GM18508 (cell line): Measurements from ENCODE around the gene SPRR2E.
"Not testable (repeated sequence)": the region's sequence is repeated elsewhere in the genome, so short reads cannot be mapped to it uniquely, and the experiment has no call there.

ENCODE experiments used
- ATAC-seq: cut with Tn5 transposase; IDR thresholded peaks from one replicate; pipeline ENCODE4 v1.9.1; 2021; ENCODE audit warnings: moderate number of reproducible peaks; ENCODE audit not compliant: insufficient read depth, unreplicated experiment

The SPRR2E gene

GRCh38 chr1:153094426-153094825 is at the start of gene SPRR2E:
TSS of gene SPRR2E (minus strand) at chr1:153094526. CDS start at chr1:153093751, 775 bp downstream.
- no peak for ATAC-seq

- no peak for ATAC-seq
Measured at GRCh38 chr1:153141377-153141776, 47.1 kb upstream of the SPRR2E start.

- ATAC-seq: no peak
Measured at GRCh38 chr1:153140484-153140883, 46.2 kb upstream of the SPRR2E start.

- no peak for ATAC-seq
Measured at GRCh38 chr1:153133743-153134142, 39.4 kb upstream of the SPRR2E start.

GRCh38 chr1:153133267-153133666 is 38.9 kb upstream of the SPRR2E start:
- no peak for ATAC-seq

GRCh38 chr1:153128688-153129087 is 34.4 kb upstream of the SPRR2E start:
- ATAC-seq: not testable (repeated sequence)

- no peak for ATAC-seq
Measured at GRCh38 chr1:153127296-153127695, 33.0 kb upstream of the SPRR2E start.

- no peak for ATAC-seq
Measured at GRCh38 chr1:153125536-153125935, 31.2 kb upstream of the SPRR2E start.

GRCh38 chr1:153123793-153124192 is 29.5 kb upstream of the SPRR2E start:
- not testable (repeated sequence) for ATAC-seq

- no peak for ATAC-seq
Measured at GRCh38 chr1:153122831-153123421, 28.6 kb upstream of the SPRR2E start.

- ATAC-seq: no peak
Measured at GRCh38 chr1:153120945-153121344, 26.6 kb upstream of the SPRR2E start.

GRCh38 chr1:153119491-153119971 is 25.2 kb upstream of the SPRR2E start:
- no peak for ATAC-seq

GRCh38 chr1:153115264-153115663 is 20.9 kb upstream of the SPRR2E start:
- not testable (repeated sequence) for ATAC-seq

- no peak for ATAC-seq
Measured at GRCh38 chr1:153113416-153113815, 19.1 kb upstream of the SPRR2E start, which contains the start of gene SPRR2F. TSS of gene SPRR2F (minus strand) at chr1:153113516. CDS start at chr1:153112733, 783 bp downstream.

- not testable (repeated sequence) for ATAC-seq
Measured at GRCh38 chr1:153112454-153112853, 18.1 kb upstream of the SPRR2E start.

GRCh38 chr1:153100245-153100644 is 5.9 kb upstream of the SPRR2E start:
- ATAC-seq: no peak

GRCh38 chr1:153099461-153100045 is 5.2 kb upstream of the SPRR2E start:
- ATAC-seq: no peak

GRCh38 chr1:153095764-153096163 is 1.4 kb upstream of the SPRR2E start:
- no peak for ATAC-seq

GRCh38 chr1:153087652-153088051 is 6.7 kb downstream of the SPRR2E start:
- no peak for ATAC-seq

- no peak for ATAC-seq
Measured at GRCh38 chr1:153081736-153082135, 12.6 kb downstream of the SPRR2E start.

GRCh38 chr1:153072806-153073726 is 21.3 kb downstream of the SPRR2E start:
- ATAC-seq: no peak
